Measurements from ENCODE around the gene BLOC1S4.
"Not testable (repeated sequence)": the region's sequence is repeated elsewhere in the genome, so short reads cannot be mapped to it uniquely, and the experiment has no call there.

Gene BLOC1S4

DNA sequence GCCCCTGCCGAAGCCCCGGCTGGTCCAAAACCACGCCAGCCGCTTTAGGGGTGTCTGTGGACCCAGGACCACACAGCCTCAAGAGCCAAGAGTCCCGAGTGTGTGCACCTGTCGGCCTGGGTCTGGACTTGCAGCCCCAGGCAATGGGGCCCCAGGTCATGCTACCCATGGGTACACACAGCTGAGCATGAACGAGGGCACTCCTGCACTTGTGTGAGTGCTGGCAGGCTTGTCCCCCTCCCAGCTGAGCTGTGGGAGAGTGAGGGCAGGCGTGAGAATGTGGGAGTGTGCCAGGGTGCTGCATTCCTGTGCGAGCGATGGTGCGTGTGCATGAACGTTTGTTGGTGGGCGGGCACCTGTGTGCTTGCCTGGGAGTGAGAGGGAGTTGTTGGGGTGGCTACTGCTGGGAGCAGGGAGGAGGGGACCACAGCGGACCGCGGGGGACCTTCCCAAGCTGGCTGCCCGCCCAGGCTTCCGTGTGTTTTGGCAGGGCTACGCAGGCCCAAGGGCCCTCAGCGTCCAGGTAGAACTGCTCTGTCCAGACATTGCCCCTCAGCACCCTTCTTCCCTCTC is 30.8 kb downstream of the BLOC1S4 start:
- no peak for FAIRE-seq

- no peak for FAIRE-seq
These were observed 31.5 kb downstream of the BLOC1S4 start for GRCh38 chr4:6747294-6748051.

DNA sequence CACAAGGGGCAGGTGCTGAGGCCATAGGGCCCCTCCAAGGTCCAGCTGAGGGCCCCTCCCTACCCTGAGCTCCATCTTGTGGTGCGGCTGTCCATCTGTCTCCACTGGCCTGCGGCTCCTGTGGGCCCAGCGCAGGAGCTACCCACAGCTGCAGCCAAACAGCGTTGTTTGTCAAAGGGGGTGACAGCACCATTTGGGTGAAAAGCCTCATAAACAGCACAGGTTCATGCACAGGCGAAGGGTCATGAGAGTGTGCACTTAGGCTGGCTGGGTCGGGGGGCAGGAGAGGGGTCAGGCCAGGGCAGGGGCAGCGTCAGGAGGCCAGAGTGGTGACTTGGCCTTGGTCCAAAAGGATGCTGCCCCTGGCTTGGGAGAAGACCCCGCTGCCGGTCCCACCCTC is 32.3 kb downstream of the BLOC1S4 start:
- no peak for FAIRE-seq

GRCh38 chr4:6749340-6750171 is 33.6 kb downstream of the BLOC1S4 start:
- FAIRE-seq = no peak

GRCh38 chr4:6750286-6751221 is 34.6 kb downstream of the BLOC1S4 start:
- FAIRE-seq = no peak

- no peak for FAIRE-seq
These were observed 35.9 kb downstream of the BLOC1S4 start for GRCh38 chr4:6751611-6752485.

DNA sequence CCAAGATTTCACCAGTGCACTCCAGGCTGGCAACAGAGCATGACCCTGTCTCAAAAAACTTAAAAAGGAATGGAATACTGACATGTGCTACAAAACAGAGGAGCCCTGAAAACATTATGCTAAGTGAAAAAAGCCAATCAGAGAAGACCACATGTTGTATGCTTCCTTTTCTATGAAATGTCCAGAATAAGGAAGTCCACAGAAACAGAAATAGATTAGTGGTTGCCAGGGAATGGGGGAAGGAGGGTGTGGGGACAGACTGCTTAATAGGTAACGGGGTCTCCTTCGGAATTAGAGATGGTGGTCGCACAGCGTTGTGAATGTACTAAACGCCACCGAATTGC is 36.5 kb downstream of the BLOC1S4 start:
- FAIRE-seq = no peak

- no peak for FAIRE-seq
These were observed 37.2 kb downstream of the BLOC1S4 start for GRCh38 chr4:6753103-6753560.

- no peak for FAIRE-seq
These were observed 37.9 kb downstream of the BLOC1S4 start for GRCh38 chr4:6753891-6754290.

- FAIRE-seq = no peak
These were observed 38.6 kb downstream of the BLOC1S4 start for GRCh38 chr4:6754481-6755087.

DNA sequence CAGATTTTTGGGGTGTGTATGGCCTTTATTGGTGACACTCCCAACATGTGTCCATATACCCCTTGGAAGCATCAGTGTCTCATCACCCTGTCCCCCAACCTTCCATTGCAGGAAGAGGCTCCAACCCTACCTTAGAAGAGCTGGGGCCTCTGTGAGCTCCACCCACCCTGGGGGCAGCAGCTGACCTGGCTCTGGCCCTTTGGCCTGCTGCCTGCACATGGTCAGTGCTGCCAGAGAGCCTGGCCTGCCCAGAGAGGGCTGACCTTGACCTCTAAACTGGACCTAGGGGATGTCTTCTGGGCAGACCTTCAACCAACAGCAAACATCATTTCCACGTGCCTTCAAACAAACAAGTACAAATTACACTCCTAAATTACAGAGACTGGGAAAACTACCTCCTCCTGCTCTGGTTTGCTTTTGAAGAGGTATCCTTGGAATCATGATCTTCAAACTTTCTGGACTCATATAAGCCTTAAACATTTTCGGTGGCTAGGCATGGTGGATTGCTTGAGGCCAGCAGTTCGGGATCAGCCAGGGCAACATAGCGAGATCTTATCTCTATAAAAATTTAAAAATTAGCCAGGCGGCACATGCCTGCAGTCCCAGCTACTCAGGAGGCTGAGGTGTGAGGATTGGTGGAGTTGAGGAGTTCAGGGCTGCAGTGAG is 39.2 kb downstream of the BLOC1S4 start:
- FAIRE-seq = no peak

GRCh38 chr4:6756345-6756744 is 40.4 kb downstream of the BLOC1S4 start:
- not testable (repeated sequence) for FAIRE-seq

DNA sequence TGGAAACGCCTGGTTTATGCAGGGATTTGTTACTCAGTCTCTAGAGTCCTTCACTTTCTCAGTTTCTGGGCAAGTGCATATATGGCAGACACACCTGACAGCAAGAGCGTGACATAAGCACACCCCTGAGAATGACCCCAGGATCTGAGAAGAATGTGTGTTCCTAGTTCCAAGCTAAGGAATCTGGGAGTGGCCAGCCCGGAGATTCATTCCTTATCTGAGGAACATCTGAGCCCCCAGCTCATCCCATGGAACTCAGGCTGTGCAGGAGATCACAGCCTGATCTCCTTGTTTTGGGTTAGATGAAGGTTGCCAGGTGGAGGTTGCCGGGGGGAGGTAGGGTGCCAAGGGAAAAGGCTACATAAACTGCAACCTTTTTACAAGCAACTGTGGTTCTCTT is 42.8 kb downstream of the BLOC1S4 start:
- no peak for FAIRE-seq

- FAIRE-seq = no peak
These were observed 44.9 kb downstream of the BLOC1S4 start for GRCh38 chr4:6760865-6761264.

DNA sequence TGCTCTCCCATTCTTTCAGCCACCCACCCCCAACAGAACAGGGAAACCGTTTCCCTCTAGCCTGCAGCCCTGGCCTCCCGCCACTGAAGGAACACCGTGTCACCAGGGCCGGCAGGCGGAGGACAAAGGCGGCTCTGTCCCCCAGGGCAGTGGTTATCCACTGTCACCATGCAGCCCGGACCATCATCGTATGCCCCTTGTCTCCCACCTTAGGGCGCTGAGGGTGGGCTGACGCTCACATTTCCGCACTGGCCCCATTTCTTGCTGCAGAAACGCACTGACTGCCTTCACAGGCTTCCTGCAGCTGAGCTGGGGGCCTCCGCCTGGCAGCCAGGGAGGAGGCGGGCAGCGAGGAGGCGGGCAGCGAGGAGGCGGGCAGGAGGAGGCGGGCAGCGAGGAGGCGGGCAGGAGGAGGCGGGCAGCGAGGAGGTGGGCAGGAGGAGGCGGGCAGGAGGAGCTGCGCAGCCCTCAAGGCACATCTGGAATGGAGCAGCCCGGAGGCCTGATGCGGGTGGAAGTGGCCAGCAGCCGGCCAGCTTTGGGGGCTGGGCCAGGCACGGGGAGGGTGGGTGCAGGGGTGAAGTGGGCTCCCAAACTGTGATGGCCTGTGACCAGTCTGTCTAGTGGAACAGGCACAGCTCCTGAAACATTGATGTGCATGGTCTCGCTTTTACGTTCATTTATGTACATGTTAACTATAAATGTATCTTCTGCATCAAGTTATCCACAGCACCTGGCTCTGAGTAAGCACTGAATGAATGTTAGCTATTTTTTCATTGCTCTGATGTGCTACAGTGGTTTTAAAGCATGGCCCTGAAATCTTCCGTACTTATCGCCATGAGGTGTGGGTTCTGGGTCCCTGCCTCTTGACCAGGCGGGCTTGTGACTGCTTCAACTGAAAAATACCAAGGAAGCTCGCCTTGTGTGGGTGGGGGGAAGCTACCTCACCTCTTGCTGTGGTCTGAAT is 46.0 kb downstream of the BLOC1S4 start:
- no peak for FAIRE-seq

DNA sequence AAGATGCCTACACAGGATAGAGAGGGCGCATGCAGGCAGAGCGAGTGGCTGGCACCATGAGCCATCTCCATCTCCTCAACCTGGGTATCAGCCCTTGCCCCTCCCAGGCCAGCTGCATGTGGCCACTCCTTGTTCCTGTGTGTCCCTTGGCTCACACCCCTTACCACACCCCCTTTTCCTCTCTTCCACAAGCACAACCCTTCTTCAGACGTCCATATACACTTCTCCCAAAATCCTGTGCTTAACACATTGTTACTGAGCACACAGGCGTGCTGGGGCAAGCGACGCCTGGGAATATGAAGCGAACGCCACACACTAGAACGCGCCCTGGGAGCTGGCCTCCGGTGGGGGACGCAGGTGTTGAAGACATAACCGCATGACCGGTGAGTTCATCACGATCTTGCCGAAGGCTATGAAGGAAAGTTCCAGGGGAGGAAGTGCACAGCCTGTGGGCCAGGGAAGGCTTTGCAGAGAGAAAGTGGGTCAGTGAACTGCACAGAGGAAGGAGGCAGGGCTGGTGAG is 47.4 kb downstream of the BLOC1S4 start:
- no peak for FAIRE-seq

DNA sequence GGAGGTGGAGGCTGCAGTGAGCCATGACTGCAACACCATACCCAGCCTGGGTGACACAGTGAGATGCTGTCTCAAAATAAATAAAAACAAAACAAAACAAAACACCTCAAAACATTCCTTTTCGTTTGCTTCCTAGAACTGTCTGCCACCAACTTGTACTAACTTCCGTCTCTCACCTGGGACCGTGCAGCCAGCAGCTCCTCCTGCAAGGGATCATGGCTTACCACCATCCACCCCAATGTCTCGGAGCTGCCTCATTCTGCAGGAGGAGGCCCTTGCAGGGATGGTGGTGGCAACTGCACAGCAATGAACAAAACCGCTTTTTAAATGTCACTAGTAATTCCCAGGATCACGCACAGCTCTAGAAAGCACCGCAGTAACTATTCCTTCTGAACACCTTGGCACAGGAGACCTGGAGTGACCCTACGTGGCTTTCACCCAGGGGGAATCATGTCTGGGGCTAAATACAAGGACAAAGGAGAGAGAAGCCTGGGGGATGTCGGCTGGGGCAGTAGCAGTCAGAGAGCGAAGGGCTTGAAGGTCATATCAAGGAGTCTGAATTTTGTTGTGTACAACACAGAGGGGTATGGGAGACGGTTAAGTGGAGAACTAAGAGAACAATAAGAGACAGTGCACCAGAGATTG is 49.1 kb downstream of the BLOC1S4 start:
- no peak for FAIRE-seq

DNA sequence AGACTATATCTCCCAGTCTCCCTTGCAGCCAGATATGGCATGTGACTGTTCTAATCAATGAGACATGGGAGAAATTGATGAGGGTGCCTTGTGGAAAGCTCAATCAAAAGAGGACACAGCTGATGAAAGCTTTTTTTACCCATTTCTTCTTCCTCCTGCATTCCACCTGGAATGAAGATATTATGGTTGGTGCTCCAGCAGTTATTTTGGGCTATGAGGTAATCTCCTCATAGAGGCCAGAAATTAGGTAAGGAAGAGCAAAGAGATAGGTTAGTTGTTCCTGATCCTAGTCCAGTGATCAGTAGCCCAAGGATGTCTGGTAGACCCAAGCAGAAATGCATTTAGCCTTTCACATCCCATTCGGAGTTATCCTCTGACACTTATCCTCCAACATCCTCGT is 49.7 kb downstream of the BLOC1S4 start:
- FAIRE-seq = no peak

Measured in A204.1 (cell line).